ENCODE results near the gene ZNF79.

ZNF79 gene

DNA sequence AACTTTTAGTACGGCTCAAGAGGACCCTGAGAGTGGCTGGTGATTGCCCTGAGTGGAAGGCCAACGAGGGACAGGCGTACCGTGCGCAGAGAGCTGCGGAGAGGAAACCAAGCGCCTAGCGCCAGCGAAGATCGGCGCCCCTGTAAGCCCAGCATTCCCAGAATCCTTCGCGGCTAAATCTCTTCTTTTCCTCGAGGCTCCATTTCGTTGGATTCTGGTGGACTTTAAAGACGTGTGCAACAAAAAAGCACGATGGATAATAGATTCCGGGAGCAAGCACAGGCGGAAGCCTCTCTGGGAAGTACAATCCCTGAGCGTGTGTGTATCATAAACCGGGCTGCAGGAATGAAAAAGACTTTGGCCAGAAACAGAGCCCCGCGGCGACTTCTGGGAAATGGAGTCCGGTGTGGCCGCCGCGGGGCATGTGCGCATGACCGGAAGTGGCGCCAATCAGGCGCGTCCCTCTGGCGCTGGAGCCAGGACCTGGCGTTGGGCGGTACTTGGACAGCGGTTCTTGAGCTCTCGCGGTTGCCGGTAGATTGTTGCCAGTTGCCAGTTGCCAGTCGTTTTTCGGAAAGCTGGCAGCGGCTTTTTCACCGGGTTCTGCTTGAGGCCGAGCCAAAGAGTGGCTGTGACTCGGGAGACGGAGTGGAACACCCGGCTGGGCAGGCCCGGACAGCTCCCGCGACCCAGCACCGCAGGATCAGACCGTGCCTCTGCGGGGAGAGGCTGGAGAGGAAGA, at the start of gene ZNF79:
TSS of gene ZNF79 (plus strand) at position 449 of the 742 bp plus-strand sequence. CDS start 406 bp downstream, outside the sequence.
- peak; percentile 79 to 87 for DNase-seq (ENCODE audit: low read depth in 1 of 2, low spot score in 1 of 2)

DNA sequence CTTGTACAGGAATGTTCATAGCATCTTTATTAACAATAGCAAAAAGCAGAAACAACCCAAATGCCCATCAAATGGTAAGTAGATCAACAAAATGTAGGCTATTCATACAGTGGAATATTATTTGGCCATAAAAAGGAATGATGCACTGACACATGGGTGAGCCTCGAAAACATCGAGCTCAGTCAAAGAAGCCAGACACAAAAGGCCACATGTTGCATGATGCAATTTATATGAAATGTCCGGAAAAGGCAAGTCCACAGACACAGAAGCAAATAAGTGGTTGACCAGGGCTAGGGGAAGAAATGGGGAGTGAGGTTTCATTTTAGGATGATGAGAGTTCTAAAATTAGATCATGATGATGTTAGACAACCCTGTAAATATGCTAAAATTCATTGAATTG, 43.7 kb upstream of the ZNF79 start:
- no peak for DNase-seq (ENCODE audit: low read depth in 1 of 2, low spot score in 1 of 2)

DNA sequence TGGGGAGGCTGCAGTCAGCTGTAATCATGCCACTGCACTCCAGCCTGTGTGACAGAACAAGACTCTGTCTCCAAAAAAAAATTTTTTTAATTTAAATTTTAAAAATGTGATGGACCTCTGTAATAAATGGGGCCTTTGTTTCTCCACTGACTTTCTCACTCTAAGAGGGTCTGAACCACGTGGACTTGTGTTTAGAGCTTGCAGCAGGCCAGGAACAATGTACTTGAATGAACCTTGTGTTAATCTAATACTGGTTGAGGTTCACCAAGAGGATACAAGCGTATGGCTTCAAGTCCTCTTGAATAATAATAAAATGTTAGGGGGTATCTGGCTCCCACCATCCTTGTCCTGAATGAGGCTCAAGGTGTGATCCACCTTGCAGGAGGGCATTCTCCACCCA, 41.6 kb upstream of the ZNF79 start:
- no peak for DNase-seq (ENCODE audit: low read depth in 1 of 2, low spot score in 1 of 2)

DNA sequence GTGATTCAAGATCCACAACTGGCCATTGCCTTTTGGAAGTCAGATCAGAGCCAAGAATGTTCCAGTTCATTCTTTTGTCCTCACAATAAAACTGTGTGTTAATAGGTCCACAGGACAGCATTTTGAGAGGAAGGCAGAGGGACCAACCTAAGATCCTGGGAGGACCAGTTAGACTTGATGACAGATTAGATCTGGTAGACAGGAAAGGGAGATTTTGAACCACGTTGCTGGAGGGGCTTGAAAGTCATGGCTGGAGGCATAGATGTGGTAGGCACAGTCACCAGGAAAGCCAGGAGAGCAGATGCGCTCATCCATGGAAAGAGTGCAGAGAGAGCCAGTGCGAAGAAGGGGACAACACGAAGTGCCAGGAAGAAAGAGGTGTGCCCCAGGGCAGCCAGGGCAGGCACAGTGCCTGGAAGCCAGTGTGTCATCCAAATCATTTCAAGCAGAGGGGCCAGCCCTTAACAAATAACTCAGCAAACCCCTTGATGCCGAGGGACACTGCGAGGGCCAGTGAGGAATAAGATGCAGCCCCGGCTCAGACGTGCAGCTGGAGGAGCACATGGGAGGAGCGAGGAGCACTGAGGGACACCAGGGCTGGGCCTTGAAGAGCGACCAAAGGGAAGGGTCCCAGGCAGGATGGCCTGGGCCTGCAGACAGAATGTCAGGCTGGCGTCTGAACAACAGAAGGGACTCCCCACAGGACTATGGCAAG, 40.0 kb upstream of the ZNF79 start:
- no peak for DNase-seq (ENCODE audit: low read depth in 1 of 2, low spot score in 1 of 2)

DNA sequence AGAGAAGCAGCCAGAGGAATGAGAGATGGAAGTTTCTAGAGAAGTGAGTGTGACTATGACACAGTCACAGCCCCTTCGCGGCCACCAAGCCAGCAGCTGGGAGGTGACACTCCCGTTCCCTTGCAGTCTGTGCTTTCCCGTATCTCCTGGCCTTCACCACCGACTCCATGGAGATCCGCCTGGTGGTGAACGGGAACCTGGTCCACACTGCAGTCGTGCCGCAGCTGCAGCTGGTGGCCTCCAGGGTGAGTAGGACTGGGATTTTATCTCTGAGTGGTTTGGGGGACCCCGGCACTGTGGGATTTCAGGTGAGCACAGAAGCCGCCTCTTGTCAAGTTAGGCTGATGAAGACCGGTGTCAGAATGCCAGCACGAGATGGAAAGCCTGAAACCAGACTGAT, 39.3 kb upstream of the ZNF79 start:
- DNase-seq (ENCODE audit: low read depth in 1 of 2, low spot score in 1 of 2), result no peak

DNA sequence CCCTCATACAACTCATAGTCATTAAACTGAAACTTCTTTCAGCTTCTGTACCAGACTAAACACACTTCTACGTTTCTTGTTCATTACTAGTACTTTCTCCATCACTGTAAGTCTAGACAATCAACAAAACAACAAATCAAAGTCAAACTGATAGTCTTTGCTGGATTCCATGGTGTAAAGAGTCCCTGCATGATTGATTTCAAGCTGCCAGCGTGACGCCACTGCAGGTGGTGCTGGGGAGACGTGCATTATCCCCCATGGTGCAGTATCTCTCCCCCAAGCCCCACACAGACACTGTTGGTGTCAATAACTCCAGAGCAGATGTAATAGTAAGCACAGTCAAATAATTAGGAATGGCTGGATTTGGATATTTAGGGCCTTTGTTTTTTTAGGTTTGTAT, 37.9 kb upstream of the ZNF79 start:
- no peak for DNase-seq (ENCODE audit: low read depth in 1 of 2, low spot score in 1 of 2)

DNA sequence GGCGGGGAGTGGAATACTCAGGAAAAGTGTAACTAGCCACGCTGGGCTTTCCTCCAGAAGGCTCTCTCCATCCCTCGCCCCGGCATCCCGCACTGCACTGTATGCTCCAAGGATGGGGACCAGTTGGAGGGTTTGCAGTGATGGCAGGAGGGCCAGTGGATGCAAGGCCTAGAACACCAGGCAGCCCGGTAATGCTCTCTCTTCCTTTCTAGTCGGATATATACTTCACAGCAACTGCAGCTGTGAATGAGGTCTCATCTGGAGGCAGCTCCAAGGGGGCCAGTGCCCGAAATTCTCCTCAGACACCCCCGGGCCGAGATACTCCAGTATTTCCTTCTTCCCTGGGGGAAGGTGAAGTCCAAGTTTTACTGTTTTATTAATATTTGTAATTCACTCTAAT, 37.2 kb upstream of the ZNF79 start:
- DNase-seq (ENCODE audit: low read depth in 1 of 2, low spot score in 1 of 2), result no peak

DNA sequence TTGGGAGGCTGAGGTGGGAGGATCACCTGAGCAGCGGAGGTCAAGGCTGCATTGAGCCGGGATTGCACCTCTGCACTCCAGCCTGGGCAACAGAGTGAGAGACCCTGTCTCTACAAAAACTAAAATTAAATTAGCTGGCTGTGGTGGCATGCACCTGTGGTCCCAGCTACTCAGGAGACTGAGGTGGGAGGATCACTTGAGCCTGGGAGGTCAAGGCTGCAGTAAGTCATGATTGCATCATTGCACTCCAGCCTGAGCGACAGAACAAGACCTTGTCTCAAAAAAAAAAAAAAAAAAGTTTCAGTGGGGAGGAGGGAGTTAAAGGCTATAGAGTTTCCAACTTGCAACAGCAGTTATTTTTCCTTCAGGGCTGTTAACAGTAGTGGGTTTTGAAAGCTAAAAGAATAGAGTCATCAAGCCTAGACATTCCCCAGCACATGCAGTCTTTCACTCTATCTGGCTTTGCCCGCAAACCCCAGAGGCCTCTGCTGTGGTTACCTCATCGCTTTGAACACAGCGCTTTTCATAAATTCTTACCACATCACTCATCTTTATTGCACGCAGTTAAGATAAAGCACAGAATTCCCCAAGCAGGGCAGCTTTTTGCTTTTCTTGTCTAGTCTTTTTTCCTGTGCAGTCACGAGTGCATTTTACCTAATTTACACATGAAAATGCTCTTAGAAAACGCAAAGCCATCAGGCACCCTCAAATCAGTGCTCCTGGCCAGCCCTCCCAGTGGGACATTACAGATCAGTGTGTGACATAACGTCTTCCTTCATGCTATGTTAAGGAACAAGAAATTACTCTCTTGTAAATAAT, 35.9 kb upstream of the ZNF79 start:
- DNase-seq (ENCODE audit: low read depth in 1 of 2, low spot score in 1 of 2), result peak; percentile 52 to 69

DNA sequence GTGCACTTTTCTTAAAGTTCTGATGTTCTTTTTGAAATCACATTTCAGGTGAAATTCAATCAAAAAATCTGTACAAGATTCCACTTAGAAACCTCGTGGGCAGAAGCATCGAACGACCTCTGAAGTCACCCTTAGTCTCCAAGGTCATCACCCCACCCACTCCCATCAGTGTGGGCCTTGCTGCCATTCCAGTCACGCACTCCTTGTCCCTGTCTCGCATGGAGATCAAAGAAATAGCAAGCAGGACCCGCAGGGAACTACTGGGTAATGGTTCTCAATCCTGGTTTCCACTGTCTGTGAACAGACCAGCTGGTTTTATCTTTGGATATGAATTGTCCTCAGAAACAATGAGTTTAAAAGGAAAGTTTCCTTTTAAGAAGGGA, 35.3 kb upstream of the ZNF79 start:
- no peak for DNase-seq (ENCODE audit: low read depth in 1 of 2, low spot score in 1 of 2)

DNA sequence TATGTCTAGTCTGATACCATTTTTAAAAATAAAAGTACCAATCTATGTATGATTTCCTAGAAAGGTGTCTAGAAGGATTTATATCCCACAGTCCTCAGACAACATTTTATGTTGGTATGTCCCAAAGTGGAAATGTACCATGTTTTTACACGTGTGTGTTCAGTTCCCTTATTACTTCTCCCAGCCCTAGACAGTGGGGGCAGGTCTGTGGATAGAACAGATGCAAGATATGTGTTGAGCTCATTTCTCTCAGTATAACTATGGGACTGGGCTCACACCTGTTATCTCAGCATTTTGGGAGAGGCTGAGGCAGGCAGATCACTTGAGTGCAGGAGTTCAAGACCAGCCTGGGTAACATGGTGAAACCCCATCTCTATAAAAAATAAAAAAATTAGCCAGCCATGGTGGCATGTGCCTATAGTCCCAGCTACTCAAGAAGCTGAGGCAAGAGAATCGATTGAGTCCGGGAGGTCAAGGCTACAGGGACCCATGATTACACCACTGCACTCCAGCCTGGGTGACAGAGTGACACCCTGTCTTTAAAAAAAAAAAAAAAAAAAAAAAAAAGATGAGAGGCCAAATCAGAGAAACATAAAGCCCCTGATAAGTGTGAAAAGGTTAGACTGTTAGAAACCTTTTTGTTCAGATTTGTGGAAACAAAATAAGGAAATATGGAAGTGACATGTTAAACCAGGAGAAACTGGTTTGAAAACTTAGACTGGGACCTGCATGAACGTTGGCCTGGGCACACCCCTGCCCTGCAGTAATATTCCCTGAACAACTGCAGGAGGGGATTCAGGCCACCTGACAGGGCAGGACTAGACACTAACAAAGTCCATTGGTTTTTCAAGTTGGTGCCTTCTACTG, 34.6 kb upstream of the ZNF79 start:
- no peak for DNase-seq (ENCODE audit: low read depth in 1 of 2, low spot score in 1 of 2)

DNA sequence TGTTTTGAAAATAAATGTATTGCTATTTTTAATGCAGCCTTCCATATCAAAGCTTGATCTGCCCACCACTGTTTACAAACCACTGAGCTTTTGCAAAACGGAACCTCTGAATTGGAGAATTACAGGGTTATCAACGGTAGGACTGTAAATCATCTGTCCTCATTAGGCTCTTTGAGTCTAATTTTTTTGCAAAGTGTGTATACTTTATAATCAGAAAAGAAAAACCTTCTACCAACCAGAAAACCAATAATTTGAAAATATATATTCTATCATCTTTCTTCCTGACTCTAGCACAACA, 34.0 kb upstream of the ZNF79 start:
- no peak for DNase-seq (ENCODE audit: low read depth in 1 of 2, low spot score in 1 of 2)

DNA sequence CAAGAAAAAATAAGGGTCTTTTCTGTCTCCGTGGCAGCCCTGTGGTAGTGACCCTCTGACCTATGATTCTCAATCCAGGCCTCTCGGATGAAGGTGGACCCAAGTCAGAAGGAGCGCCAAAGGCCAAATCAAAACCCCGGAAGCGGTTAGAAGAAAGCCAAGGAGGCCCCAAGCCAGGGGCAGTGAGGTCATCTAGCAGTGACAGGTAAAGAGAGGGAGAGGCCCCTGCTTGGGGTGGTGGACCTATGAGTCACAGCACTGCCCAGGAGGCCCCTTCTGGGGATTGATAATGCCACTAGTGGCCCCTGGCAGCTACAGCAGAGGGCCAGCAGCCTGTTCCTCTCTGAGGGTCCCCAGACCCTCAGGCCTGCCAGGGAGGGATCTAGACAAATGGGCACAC, 33.6 kb upstream of the ZNF79 start:
- no peak for DNase-seq (ENCODE audit: low read depth in 1 of 2, low spot score in 1 of 2)

DNA sequence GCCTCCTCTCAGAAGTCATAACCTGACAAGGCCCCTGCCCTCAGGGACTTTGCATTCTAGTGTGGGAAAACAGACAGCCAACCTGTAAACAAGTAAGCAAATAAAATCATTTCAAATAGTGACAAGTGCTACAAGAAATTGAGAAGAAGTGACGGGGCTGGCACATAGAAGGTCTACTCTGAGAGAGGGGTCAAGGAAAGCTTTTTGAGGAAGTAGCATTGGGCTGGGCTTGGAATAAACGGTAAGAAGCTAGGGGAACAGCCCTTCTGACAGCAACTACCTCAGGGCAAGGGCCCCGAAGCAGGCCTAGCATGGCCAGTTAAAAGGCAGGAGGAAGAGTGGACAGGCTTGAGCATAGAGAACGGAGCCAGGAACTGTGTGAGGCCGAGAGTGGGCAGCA, 32.0 kb upstream of the ZNF79 start:
- no peak for DNase-seq (ENCODE audit: low read depth in 1 of 2, low spot score in 1 of 2)

DNA sequence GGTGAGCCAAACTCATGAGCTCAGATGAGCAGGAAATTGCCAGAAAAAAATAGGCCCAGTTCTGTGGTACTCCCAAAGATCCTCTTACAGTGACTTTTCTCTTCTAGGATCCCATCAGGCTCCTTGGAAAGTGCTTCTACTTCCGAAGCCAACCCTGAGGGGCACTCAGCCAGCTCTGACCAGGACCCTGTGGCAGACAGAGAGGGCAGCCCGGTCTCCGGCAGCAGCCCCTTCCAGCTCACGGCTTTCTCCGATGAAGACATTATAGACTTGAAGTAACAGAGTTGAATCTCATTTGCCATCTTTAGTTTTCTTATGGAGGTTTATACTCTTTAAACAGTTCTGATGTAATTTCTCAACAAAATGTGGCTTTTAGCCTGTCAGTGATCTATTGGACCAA, 31.2 kb upstream of the ZNF79 start:
- DNase-seq (ENCODE audit: low read depth in 1 of 2, low spot score in 1 of 2), result no peak

DNA sequence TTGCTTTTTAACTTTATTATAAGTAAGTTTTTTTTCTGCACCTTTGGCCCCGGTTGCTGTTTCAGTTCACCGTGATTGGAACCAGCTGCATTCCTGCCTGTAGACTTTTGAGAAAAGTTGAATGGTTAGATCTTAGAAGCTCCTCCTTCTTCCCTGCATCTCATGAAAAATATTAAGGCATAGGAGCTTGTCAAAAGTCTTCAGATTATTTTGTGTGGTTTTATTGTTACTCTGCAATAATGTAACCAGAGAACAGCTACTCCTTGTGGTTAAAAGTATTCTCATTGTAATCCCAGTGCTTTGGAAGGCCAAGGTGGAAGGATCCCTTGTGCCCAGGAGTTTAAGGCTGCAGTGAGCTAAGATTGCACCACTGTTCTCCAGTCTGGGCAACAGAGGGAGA, 30.5 kb upstream of the ZNF79 start:
- DNase-seq (ENCODE audit: low read depth in 1 of 2, low spot score in 1 of 2), result no peak

DNA sequence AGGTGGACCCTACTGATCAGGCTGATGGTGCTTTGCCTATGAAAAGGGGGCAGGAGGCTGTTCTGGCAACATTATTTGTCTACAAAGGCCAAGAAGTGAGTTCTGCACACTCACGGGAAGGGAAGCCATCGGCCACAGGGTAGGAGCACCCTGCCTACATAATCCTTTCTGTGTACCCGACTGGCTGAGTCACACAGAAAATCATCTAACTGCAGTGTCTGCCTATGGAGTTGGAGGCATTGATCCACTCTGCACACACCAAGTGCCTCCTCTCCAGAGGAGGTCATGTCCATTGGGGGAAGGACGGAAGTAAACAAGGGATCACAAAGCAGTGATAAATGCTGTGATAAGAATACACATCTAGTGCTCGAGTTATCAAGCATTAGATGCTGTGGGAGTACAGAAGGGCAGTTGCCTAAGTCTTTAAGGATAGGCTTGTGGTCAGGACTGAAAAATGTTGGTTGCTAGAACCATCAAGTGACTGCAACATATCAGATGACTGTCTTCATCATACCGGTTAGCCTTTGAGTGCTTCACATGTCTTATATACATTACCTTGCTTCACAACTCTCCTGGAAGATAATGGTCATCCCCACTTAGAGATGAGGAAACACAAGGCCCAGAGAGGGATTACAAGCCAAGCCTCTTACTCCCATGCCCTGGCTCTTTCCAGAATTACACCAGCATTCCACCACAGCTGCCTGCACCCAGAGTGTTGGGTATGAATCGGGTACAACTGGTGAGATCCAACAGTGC, 28.5 kb upstream of the ZNF79 start:
- no peak for DNase-seq (ENCODE audit: low read depth in 1 of 2, low spot score in 1 of 2)

DNA sequence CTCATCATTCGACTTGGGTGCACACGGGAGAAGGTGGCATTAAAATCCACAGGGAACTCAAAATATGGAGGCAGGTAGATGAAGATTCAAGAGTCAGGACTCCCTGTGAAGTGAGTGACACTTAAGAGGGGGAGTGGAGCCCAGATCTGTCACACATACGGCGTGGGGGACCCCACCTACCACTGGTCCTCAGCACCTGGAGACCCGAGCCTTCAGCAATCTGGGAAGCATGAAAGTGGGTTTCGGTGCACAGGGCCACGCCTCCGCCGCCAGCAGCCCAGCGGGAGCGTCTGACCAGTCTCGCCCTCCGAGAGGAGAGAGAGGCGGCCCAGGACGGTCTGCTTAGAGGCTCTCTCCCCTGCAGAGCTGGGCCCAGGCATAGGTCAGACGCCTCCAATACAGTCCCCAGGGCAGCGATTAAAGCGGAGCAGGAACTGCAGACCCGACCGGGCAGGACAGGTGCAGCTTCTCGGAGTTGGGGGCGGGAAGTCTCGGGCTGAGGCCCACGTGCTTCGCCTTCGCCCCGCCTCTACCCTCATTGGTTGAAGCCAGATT, 27.9 kb upstream of the ZNF79 start:
- DNase-seq (ENCODE audit: low read depth in 1 of 2, low spot score in 1 of 2), result no peak

DNA sequence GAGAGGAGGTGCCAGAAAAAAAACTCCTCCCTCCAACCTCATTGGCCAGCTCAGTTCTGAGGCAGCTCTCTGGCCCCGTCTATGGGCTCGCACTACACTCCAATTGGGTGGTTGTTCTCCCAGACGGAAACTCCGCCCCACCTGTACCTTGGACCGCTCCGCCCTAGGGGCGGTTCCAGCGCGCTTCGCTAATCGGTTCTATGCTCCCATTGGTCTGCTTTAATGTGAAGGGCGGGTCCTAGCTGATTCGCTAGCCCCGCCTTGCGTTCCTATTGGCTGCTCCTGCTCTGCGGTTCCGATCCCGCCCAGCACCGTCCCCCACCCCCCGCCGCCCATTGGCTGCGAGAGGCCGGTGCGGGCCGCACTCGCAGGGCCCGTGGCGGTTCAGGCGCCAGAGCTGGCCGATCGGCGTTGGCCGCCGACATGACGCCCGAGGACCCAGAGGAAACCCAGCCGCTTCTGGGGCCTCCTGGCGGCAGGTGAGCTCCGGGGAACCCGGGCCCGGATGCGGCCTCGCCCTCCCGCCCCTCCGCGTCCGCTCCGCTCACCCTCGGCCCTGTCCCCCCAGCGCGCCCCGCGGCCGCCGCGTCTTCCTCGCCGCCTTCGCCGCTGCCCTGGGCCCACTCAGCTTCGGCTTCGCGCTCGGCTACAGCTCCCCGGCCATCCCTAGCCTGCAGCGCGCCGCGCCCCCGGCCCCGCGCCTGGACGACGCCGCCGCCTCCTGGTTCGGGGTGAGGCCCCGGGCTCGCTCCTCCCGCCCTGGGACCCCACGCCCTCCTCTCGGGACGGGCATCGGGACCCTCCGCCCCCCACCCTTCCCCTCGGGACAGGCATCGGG, 27.2 kb upstream of the ZNF79 start, which contains the start of gene SLC2A8:
TSS of gene SLC2A8 (plus strand) at position 362 of the 838 bp plus-strand sequence. CDS start at position 424, 62 bp downstream.
- peak; percentile 39 to 86 for DNase-seq (ENCODE audit: low read depth in 1 of 2, low spot score in 1 of 2)

DNA sequence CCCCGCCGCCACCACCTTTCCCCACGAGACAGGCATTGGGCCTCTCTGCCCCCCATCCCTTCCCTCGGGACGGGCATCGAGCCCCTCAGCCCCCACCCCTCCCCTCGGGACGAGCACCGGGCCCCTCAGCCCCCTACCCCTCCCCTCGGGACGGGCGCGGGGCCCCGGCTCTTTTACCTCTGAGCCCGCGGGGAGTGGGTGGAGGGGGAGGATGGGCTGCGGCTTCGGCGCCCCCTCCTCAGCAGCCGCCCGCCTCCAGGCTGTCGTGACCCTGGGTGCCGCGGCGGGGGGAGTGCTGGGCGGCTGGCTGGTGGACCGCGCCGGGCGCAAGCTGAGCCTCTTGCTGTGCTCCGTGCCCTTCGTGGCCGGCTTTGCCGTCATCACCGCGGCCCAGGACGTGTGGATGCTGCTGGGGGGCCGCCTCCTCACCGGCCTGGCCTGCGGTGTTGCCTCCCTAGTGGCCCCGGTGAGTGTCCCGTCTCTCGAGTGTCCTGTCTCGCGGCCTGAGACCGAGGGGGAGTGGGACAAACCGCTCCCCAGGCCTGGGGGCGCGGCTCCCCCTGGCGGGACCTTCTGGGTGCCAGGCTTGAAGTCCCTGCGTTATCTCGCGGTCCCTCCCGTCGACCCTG, 26.4 kb upstream of the ZNF79 start:
- peak in 1 of 2 donors; percentile 13 for DNase-seq (ENCODE audit: low read depth in 1 of 2, low spot score in 1 of 2)

All from activated T-helper 1 cell treated with anti-CD3 and anti-CD28 coated beads, Interleukin-2, amount 50 U/mL, for 16 hours (primary cell).